Coronary artery (tissue), 2 donors: Measurements from ENCODE around the gene KLB.

ENCODE experiments used
- DNase-seq: peaks from one replicate; pipeline ENCODE4 v3.0.0-alpha.2; 2017; ENCODE audit warnings: low spot score
- H3K27ac ChIP-seq, 2 donors: fragments of 200-600 bp; sonication (generic); one replicate each; pipeline ENCODE4 v1.5.1; 2016 to 2019
- H3K4me3 ChIP-seq: fragments of 200-600 bp; sonication (generic); 2 replicates; pipeline ENCODE4 v1.5.1; 2016; ENCODE audit warnings: mild to moderate bottlenecking, moderate library complexity
- TF ChIP-seq, protein P1 (sequence below): fragments of 200-600 bp; sonication (generic); IDR thresholded peaks from one replicate; pipeline ENCODE4 v1.5.1; 2019; ENCODE audit warnings: antibody characterized with exemption

Gene KLB

GRCh38 chr4:39484582-39485272, 78.0 kb downstream of the KLB start:
- TF ChIP-seq, protein P1, sequence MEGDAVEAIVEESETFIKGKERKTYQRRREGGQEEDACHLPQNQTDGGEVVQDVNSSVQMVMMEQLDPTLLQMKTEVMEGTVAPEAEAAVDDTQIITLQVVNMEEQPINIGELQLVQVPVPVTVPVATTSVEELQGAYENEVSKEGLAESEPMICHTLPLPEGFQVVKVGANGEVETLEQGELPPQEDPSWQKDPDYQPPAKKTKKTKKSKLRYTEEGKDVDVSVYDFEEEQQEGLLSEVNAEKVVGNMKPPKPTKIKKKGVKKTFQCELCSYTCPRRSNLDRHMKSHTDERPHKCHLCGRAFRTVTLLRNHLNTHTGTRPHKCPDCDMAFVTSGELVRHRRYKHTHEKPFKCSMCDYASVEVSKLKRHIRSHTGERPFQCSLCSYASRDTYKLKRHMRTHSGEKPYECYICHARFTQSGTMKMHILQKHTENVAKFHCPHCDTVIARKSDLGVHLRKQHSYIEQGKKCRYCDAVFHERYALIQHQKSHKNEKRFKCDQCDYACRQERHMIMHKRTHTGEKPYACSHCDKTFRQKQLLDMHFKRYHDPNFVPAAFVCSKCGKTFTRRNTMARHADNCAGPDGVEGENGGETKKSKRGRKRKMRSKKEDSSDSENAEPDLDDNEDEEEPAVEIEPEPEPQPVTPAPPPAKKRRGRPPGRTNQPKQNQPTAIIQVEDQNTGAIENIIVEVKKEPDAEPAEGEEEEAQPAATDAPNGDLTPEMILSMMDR: no peak
- Histone ChIP-seq H3K27ac (no peak overlapping the region), H3K4me3 (no peak overlapping the region)
- no peak for DNase-seq

GRCh38 chr4:39486221-39486804, 79.6 kb downstream of the KLB start:
- TF ChIP-seq, protein P1: no peak
- DNase-seq: no peak
- Histone ChIP-seq H3K4me3 (no peak overlapping the region), H3K27ac (no peak overlapping the region)

GRCh38 chr4:39490322-39490721, 83.6 kb downstream of the KLB start:
- TF ChIP-seq, protein P1: no peak
- no peak for DNase-seq
- H3K4me3 ChIP-seq: no peak overlapping the region
- H3K27ac ChIP-seq: no peak overlapping the region

- Histone ChIP-seq H3K27ac (no peak overlapping the region), H3K4me3 (no peak overlapping the region)
- TF ChIP-seq, protein P1: no peak
- DNase-seq: no peak
Observed at GRCh38 chr4:39494354-39494753, 87.6 kb downstream of the KLB start.

GRCh38 chr4:39495446-39496213, 88.9 kb downstream of the KLB start:
- TF ChIP-seq, protein P1: no peak
- DNase-seq: no peak
- Histone ChIP-seq H3K27ac (peak overlapping the region in 1 of 2 donors; percentile 23), H3K4me3 (no peak overlapping the region)

DNA sequence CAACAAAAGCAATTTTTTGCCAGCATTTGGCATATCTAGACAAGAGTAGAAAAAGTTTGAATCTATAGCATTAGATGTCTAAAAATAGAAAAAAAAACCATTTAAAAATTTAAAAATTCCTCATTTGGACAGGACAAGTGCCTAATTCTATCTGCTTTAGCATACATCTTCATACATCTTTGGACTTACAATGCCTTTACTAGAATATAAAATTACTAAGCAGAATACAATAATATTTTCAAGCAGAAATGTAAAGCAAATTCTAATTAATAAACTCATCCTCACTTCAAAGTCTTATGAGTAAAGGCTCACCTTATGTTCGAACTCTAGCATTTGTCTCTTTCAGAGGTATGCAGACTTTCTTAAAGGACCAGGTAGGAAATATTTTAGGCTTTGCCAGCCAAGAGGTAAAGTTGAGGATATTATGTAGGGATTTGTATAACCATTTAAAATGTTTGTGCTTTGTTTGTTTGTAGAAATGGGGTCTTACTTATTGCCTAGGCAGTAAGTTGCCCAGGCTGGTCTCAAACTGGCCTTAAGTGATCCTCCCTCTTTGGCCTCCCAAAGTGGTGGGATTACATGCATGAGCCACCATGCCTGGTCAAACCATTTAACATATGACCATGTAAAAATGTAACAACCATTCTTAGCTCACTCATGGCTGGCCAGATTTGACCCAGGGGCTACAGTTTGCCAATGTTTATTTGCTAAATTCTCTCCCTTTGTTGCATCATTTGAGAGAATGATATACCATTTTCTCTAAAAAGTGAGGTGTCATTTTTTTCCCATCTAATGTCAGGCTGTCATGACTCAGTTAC, 91.4 kb downstream of the KLB start:
- Histone ChIP-seq H3K4me3 (no peak overlapping the region), H3K27ac (peak overlapping the region in 1 of 2 donors; percentile 3)
- TF ChIP-seq, protein P1: no peak
- no peak for DNase-seq
